GM04503 (cell line): ENCODE results near the gene MCOLN1.
"Not testable (repeated sequence)": the region's sequence is repeated elsewhere in the genome, so short reads cannot be mapped to it uniquely, and the experiment has no call there.

Experiments used
- DNase-seq: peaks from one replicate; pipeline ENCODE4 v3.0.0-alpha.2; 2012; ENCODE audit warnings: low read depth

The MCOLN1 gene

DNA sequence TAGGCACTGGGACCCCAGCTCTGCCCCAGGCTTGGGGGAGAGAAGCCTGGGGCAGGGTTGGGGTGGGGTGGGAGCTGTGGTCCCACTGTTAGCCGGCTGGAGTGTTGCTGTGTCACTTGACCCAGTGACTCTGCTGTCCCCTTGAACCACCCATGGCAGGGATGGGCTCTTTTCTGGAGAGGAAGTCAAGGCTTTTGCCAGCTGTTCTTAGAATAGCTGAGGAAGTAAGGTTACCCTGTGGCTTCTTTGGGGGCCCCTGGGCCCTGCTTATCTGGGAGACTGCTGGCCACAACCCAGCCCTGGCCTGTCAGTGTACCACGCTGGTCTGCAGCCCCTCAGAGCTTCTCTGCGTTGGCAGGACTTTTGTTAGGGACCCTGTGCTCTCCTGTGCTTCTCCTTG lies 22.2 kb downstream of the MCOLN1 start:
- no peak for DNase-seq

DNA sequence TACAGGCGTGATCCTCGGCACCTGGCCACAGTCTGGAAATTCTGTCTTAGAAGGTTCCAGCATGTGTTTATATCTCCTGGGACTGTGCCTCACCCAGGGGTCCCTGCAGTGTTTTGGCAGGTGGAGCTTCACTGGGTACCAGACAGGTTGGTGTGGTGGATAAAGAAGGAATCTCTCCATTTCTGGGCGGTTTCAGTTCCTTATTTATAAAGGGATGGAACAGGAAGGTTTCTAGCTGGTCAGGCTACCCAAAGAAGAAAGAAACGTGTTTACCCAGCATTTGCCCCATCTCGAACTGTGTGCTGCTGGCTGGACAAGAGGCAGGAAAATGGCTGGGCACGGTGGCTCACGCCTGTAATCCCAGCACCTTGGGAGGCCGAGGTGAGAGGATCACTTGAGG lies 22.9 kb downstream of the MCOLN1 start:
- no peak for DNase-seq

DNA sequence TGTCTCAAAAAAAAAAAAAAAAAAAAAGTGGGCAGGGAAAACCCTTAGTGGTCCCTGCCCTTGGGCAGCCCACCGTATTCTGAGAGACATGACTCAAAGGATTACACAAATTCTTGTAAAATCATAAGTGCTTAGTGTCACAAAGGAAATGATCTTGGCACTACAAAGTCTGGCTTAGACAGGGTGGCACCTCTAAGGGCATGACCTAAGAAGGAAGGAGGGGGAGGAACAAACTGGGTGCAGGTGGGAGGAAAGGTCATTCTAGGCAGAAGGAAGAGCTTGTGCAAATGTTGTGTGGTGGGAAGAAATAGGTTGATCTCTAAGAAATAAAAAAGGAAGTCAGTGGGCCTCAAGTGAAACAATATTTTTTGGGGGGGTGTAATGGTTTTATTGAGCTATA lies 23.5 kb downstream of the MCOLN1 start:
- DNase-seq, result no peak

DNA sequence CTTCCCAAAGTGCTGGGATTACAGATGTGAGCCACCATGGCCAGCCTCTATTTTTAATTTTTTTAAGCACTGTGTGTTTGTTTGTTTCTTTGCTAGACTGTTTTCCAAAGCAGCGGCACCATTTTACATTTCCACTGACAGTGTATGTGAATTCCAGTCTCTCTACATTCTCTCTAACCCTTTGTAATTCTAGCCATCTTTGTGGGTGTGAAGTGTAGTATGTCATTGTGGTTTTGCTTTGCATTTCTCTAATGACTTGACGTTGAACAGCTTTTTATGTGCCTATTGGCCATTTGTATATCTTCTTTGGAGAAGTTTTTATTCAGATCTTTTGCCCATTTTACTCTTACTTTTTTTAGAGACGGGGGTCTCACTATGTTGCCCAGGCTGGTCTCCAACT lies 24.7 kb downstream of the MCOLN1 start:
- DNase-seq, result no peak

DNA sequence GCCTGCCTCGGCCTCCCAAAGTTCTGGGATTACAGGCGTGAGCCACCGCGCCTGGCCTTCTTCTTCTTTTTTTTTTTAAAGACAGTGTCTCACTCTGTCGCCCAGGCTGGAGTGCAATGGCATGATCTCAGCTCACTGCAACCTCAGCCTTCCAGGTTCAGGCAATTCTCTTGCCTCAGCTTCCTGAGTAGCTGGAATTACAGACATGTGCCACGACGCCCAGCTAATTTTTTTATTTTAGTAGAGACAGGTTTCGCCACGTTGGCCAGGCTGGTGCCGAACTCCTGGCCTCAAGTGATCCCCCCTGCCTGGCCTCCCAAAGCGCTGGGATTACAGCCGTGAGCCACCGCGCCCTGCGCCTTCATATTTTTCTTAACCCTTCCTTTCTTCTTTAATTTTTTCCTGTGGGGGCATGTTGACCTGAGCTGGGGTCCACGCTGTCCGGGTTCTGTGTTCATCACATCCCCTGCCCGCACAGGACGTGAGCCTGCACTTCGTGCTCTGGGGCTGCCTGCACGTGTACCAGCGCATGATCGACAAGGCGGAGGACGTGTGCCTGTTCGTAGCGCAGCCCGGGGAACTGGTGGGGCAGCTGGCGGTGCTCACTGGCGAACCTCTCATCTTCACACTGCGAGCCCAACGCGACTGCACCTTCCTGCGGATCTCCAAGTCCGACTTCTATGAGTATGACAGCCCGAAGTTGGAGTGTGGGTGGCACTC lies 27.2 kb downstream of the MCOLN1 start:
- no peak for DNase-seq

DNA sequence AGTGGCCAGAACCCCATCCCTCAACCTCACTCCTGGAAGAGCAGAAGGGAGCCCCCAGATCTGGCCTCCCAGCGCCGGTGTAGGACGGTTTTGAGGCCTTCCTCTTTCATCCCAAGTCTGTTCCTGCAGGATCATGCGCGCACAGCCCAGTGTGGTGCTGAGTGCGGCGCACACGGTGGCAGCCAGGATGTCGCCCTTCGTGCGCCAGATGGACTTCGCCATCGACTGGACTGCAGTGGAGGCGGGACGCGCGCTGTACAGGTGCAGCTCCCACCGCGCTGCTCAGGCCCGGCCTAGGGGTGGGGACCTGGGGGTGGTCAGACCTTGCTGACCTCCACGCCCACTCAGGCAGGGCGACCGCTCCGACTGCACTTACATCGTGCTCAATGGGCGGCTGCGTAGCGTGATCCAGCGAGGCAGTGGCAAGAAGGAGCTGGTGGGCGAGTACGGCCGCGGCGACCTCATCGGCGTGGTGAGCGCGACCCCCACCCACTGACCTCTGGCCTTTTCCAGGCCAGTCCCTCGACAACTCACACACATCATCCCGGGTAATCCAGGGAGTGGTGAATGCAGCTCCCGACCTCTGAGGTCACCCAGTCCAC lies 27.8 kb downstream of the MCOLN1 start:
- no peak for DNase-seq

DNA sequence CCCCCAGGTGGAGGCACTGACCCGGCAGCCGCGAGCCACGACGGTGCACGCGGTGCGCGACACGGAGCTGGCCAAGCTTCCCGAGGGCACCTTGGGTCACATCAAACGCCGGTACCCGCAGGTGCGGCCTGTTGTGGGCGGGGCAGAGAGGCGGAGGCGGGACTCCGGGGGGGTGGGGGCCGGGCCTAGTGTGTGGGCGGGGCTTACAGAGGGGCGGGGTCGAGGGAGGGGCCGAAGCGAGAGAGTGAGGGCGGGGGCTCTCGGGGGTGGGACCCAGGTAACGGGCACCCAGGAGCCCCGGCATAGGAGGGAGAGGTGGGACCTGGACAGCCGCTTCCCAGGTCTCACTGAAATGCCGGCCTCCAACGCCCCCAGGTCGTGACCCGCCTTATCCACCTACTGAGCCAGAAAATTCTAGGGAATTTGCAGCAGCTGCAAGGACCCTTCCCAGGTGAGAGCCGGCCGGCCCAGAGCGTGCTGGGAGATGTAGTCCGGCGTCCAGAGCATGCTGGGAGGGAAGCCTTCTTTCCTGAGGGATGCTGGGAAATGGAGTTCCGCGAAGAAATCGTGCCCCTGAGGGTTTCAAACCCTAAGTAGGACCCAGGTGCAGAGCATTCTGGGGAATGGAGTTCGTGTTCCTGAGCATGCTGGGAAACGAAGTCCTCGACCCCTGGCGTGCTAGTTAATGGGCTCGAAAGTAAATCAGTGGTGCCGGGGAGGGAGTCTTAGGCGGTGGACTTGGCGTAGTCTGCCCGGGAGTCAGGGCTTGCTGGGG lies 28.8 kb downstream of the MCOLN1 start:
- DNase-seq, result no peak

DNA sequence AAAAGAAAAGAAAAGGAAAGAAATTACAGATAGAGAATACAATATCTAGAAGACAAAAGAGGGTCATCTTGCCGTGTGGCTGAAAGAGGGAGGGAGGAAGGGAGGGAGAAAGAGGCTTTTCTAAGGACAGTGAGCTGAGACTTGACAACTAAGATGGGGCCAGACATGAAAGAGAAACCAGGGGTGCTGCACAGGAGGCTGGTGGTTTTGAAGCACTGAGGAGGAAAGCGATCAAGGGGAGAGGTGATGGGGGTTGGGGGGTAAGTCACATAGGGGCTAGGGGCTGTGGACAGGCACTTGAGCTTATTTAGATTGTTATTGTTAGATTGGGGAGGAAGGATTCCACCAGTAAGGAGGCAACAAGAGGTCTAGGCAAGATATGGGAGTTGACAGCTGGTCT lies 30.4 kb downstream of the MCOLN1 start:
- no peak for DNase-seq

DNA sequence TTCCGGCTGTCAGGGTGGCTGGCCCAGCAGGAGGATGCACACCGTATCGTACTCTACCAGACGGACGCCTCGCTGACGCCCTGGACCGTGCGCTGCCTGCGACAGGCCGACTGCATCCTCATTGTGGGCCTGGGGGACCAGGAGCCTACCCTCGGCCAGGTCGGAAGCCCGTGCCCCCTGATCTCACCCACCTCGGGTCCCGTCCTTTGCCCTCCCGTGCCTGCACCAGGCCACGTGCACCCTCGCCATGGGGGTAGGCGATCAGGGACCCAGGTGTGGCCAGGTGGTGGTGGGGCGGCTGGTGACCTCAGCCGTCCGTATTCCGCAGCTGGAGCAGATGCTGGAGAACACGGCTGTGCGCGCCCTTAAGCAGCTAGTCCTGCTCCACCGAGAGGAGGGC lies 32.1 kb downstream of the MCOLN1 start:
- DNase-seq, result no peak

DNA sequence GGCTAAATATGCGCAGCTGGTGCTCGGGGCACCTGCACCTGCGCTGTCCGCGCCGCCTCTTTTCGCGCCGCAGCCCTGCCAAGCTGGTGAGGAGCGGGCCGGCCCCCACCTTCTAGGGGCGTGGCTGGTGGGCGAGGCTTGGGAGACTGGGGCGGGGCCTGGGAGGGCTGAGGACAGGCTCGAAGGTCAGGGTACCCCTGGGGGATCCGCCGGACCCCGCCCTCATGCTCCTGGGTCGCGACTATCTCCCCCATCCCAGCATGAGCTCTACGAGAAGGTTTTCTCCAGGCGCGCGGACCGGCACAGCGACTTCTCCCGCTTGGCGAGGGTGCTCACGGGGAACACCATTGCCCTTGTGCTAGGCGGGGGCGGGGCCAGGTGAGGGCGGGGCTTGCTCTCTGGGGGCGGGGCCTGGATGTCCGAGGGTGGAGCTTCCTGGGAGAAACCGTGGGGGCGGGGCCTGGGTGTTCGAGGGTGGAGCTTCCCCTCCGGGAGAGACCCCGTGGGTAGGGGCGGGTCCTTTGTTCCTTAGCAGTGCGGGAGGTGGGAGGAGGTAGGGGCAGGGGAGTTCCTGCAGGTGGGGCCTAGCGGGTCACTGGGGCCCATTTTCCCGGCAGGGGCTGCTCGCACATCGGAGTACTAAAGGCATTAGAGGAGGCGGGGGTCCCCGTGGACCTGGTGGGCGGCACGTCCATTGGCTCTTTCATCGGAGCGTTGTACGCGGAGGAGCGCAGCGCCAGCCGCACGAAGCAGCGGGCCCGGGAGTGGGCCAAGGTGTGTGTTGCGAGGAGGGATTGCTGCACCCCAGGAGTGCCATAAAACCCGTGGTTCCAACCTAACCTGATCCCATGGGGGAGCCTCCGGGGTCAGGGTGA lies 32.8 kb downstream of the MCOLN1 start:
- no peak for DNase-seq

DNA sequence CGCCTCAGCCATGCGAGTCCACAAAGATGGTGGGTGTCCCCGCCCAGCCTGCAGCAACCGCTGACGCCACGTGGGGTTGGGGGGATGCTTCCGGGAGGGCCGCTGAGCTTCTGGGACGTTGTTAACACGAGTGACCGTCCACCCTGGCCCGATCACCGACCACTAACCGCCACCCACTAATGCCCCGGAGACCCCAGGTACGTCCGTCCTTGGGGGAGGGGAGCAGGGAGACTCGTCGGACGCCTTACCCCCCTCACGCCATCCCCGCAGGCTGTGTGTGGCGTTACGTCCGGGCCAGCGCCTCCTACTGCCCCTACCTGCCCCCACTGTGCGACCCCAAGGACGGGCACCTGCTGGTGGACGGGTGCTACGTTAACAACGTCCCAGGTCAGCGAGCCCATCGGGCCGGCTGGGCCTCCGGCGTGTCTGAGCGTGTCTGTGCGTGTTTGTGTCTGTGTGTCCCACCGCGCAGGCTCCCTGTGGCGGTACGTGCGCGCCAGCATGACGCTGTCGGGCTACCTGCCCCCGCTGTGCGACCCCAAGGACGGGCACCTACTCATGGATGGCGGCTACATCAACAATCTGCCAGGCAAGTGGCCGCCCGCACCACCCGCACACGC lies 34.4 kb downstream of the MCOLN1 start:
- DNase-seq, result no peak

DNA sequence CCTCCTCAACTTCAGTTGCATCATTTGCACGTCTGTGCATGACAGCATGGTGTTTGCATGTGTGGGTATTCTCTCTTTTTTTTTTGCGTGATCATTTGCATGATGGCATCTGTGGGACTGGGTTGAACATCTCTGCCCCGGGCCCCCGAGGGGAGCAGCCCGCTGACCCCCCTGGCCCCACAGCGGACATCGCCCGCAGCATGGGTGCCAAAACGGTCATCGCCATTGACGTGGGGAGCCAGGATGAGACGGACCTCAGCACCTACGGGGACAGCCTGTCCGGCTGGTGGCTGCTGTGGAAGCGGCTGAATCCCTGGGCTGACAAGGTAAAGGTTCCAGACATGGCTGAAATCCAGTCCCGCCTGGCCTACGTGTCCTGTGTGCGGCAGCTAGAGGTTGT lies 36.2 kb downstream of the MCOLN1 start:
- DNase-seq, result no peak

DNA sequence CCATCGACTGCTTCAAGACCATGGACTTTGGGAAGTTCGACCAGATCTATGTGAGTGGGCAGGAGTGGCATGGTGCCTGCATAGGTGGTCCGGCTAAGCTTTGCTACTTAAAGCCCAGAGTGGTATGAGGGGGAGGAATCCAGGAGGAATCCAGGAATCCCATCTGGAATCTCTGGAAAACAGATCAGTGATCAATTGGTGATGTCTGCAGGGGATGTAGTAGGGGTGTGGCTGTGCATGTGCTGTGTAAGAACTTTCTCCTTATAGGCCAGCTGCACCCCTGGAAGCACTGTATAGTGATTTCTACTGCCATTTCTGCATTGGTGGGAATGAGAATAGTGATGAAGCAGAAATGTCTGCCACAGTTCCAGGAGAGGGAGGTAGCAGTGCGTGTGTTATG lies 36.7 kb downstream of the MCOLN1 start:
- DNase-seq, result no peak

DNA sequence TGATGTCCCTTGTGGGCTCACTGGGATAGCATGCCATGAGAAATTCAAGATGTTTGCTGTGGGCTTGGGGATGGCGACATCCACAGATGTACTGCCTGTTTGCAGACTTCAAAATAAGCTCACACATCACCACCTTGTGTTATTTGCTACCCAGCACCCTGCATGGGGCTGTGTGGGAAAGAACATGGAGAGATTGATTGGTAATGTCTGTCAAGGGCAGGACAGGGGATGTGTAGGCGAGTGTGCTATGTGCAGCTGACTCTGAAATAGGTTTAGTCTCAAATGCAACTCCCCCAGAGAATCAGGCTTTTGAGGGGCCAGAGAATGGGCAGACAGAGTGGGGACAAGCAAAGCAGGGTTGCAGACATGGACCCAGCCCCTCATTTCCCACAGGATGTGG lies 37.8 kb downstream of the MCOLN1 start:
- DNase-seq, result no peak

DNA sequence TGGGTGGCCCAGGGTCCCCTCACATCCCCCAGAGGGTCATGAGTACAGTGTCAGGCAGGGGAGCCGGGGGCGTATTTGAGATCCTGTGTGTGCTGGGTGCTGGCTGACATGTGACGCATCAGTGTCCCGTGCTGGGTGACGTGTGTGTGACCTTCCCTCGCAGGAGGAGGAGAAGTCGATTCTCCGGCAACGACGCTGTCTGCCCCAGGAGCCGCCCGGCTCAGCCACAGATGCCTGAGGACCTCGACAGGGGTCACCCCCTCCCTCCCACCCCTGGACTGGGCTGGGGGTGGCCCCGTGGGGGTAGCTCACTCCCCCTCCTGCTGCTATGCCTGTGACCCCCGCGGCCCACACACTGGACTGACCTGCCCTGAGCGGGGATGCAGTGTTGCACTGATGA lies 38.9 kb downstream of the MCOLN1 start:
- DNase-seq, result no peak

DNA sequence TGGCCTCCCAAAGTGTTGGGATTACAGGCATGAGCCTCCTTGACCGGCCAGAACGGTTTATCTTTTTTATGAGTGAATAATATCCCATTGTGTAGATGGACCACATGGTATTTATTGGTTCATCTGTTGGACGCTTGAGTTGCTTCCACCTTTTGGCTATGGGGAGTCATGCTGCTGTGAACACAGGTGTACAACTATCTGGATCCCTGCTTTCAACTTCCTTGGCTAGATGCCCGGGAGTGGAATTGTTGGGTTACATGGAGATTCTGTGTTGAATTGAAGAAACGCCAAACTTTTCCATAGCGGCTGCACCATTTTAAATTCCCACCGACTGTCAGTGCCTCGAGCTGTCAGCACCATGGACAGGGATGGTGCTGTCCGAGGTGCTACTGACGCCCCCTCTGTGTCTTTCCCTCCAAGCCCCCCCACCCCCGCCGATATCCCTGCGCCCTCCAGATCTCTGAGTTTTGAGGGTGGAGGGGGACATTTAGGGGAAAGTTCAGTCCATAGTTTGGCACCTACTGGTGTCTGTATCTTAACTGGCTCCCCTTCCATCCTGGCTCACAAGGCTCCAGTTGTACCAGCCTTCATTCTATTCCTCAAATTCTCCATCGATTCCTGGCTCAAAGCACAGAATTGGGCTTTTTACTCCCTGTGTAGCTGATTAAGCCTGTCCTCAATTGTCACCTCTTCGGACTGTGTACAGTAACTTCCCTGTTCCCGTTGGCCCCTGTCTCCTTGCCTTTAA lies 40.4 kb downstream of the MCOLN1 start:
- DNase-seq, result no peak

DNA sequence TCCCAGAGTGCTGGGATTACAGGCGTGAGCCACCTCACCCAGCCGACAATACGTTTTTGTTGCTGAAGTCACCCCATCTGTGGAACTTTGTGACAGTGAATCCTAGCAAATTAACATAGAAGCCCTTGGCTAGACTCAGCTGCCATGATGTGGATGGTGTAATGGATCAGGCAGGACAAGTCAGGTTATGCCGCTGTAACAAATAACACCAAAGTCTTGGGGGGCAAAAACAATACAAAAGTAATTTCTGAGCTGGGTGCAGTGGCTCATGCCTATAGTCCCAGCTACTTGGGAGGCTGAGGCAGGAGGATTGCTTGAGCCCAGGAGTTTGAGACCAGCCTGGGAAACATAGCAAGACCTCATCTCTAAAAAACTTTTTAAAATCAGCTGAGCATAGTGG lies 42.4 kb downstream of the MCOLN1 start:
- no peak for DNase-seq

DNA sequence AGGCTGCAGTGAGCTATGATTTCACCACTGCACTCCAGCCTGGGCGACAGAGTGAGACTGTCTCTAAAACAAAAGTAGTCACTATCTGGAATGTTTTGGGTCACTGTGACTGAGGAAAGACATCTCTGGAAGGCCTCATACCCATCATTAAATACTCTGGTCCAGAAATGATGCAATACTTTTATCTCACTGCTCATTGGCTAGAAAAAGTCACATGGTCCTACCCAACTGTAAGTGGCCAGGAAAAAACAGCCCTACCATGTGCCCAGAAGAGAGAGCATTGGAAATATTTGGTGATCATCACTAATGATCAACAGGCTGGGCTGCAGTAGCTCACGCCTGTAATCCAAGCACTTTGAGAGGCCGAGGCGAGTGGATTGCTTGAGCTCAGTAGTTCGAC lies 42.9 kb downstream of the MCOLN1 start:
- DNase-seq, result no peak

DNA sequence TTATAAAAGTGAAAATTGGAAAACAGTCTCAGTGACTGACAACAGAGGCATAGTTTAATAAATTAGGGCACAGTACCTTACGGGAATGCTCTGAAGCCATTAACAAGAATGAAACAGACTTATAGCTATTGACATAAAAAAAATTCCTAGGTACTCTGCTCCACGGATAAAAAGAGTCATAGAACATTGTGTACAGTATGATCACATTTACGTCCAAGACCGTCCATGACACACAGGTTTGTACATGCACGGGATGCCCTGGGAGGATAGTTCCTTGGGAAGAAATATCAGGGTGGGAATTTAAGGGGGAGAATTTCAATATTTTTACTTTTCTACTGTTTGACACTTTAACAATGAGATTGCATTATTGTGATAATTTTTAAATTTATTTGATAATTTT lies 48.3 kb downstream of the MCOLN1 start:
- DNase-seq, result no peak

DNA sequence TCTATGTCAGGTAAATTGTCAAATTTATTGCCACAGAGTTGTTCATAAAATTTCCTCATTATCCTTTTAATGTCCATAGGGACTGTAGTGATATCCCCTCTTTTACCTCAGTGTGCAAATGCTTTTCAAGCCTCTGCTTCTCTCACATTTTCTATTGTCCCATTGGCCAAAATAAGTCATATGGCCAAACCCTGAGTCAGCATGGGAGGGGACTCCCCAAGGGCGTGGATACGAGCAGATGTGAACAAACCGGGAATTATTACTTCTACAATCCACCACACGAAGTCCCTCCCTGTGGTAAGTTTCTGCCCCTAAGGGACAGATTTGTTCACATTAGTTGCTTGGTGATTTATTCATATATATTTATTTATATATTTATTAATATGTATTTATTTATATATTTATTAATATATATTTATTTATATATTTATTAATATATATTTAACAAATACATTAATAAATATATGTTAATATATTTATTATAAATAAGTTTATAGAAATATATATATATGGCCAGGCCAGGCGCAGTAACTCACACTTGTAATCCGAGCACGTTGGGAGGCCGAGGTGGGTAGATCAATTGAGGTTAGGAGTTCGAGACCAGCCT lies 53.1 kb downstream of the MCOLN1 start:
- DNase-seq, result no peak

DNA sequence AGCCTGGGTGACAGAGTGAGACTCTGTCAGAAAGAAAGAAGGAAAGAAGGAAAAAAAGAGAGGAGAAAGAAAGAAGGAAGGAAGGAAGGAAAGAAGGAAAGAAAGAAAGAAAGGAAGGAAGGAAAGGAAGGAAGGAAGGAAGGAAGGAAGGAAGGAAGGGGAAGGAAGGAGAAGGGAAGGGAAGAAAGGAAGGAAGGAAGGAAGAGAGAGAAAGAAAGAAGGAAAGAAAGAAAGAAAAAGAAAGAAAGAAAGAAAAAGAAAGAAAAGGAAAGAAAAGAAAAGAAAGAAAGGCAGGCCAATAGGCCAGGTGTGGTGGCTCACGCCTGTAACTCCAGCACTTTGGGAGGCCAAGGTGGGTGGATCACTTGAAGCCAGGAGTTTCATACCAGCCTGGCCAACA lies 55.0 kb downstream of the MCOLN1 start:
- not testable (repeated sequence) for DNase-seq
